HepG2 (cell line): ENCODE results near the gene GOT1. TPM values are rescaled to one million over a fixed set of nuclear protein-coding genes. Genes with fewer than 3 reads are reported as not detected.

Experiments used
- ATAC-seq: fragments of 200-7000 bp; cut with Tn5 transposase; 3 replicates; pipeline ENCODE4 v1.9.1; 2020; ENCODE audit warnings: mild to moderate bottlenecking, moderate library complexity
- BruUV-seq: library from RNA; stranded (reverse); fragments of 400-500 nt; replicated peaks from 2 replicates; lab custom pipeline; 2021; lab: Mats Ljungman, UMichigan
- CTCF ChIA-PET: fragments of 300-600 bp; formaldehyde crosslinking; extraction: SDS; loops from one replicate; lab custom pipeline; 2021; ENCODE audit warnings: low total read pairs, inconsistent platforms, low intra/inter-chr PET ratio; lab: Yijun Ruan, JAX
- POLR2A ChIA-PET: fragments of 350-600 bp; sonication (Branson Sonifier 250); formaldehyde crosslinking; loops from one replicate; lab custom pipeline; 2020; ENCODE audit warnings: antibody characterized with exemption, inconsistent platforms; lab: Yijun Ruan, JAX
- DNase-seq: peaks from one replicate; pipeline ENCODE4 v3.0.0-alpha.2; 2015; ENCODE audit warnings: low spot score
- FAIRE-seq: peaks from 3 replicates; lab custom pipeline; 2011; peaks lifted over from hg19 to GRCh38; lab: Jason Lieb, UNC
- H2AFZ ChIP-seq: one replicate; pipeline ENCODE4 v1.6.1; 2011; ENCODE audit warnings: low read length, inconsistent platforms
- H3K27ac ChIP-seq: fragments of 300-600 bp; 3 replicates; pipeline ENCODE4 v1.8.0; 2011; ENCODE audit warnings: mixed run types, mild to moderate bottlenecking, mixed read lengths, low read length, inconsistent platforms; ENCODE audit not compliant: insufficient read depth; ENCODE audit errors: extremely low read length
- H3K27me3 ChIP-seq, 2 experiments: fragments of 200-600 bp in 1 of 2; 2 replicates in 1 of 2; 3 replicates in 1 of 2; pipeline versions ENCODE4 v1.6.0 to v1.8.0; 2011; ENCODE audit warnings: low read length in 2 of 2, mild to moderate bottlenecking in 2 of 2, moderate library complexity in 2 of 2, inconsistent platforms in 1 of 2; ENCODE audit not compliant: insufficient read depth in 2 of 2, control insufficient read depth in 1 of 2
- H3K36me3 ChIP-seq, 2 experiments: fragments of 200-600 bp in 1 of 2; replicated peaks in 1 of 2; 2 replicates in 1 of 2; 3 replicates in 1 of 2; pipeline versions ENCODE4 v1.5.1 to v1.8.0; 2011; ENCODE audit warnings: low read length in 2 of 2, inconsistent platforms in 1 of 2; ENCODE audit not compliant: insufficient read depth in 2 of 2, control insufficient read depth in 1 of 2
- H3K4me1 ChIP-seq: 2 replicates; pipeline ENCODE4 v1.5.1; 2012; ENCODE audit warnings: low read length, inconsistent platforms; ENCODE audit not compliant: insufficient read depth
- H3K4me2 ChIP-seq: 2 replicates; pipeline ENCODE4 v1.6.0; 2011; ENCODE audit warnings: low read depth, low read length, inconsistent platforms
- H3K4me3 ChIP-seq, 3 experiments: fragments of 200-600 bp in 1 of 3; sonication (generic), shearing (Covaris generic) in 1 of 3; replicated peaks in 1 of 3; 2 replicates each; pipeline ENCODE4 v1.5.1; 2011 to 2016; ENCODE audit warnings: low read length in 3 of 3, inconsistent platforms in 2 of 3, low read depth in 2 of 3, mild to moderate bottlenecking in 2 of 3, control low read depth in 1 of 3, mixed read lengths in 1 of 3; ENCODE audit not compliant: insufficient read depth in 1 of 3
- H3K79me2 ChIP-seq: one replicate; pipeline ENCODE4 v1.6.1; 2011; ENCODE audit warnings: low read length, inconsistent platforms; ENCODE audit not compliant: insufficient read depth
- H3K9ac ChIP-seq: 2 replicates; pipeline ENCODE4 v1.6.0; 2011; ENCODE audit warnings: mild to moderate bottlenecking, low read depth, low read length, inconsistent platforms; ENCODE audit not compliant: insufficient read depth
- H3K9me3 ChIP-seq: 2 replicates; pipeline ENCODE4 v1.5.1; 2012; ENCODE audit warnings: mild to moderate bottlenecking, low read length
- H4K20me1 ChIP-seq: 2 replicates; pipeline ENCODE4 v1.6.0; 2011; ENCODE audit warnings: inconsistent platforms, mild to moderate bottlenecking, low read length, moderate library complexity; ENCODE audit not compliant: insufficient read depth
- CBX2 ChIP-seq, 2 experiments: fragments of 200-600 bp in 1 of 2; sonication (generic); formaldehyde crosslinking in 1 of 2; IDR thresholded peaks; 2 replicates each; pipeline versions ENCODE4 v1.7.0 to v1.8.1; 2018 to 2022; ENCODE audit warnings: low read depth in 2 of 2, low read length in 1 of 2, mild to moderate bottlenecking in 1 of 2, missing genetic modification reagents in 1 of 2
- KLF13 ChIP-seq: sonication (generic); formaldehyde crosslinking; IDR thresholded peaks from 2 replicates; pipeline ENCODE4 v1.4.0; 2020; ENCODE audit warnings: mild to moderate bottlenecking, missing genetic modification reagents
- POLR2G ChIP-seq: fragments of 200-400 bp; formaldehyde crosslinking; IDR thresholded peaks from 2 replicates; pipeline ENCODE4 v1.6.1; 2018; ENCODE audit warnings: mild to moderate bottlenecking, low read depth, low read length, moderate library complexity
- PTBP1 ChIP-seq: fragments of 200-400 bp; formaldehyde crosslinking; IDR thresholded peaks from 2 replicates; pipeline ENCODE4 v1.6.1; 2018; ENCODE audit warnings: low read length, low read depth; ENCODE audit not compliant: poor library complexity, severe bottlenecking
- RBFOX2 ChIP-seq: fragments of 200-400 bp; formaldehyde crosslinking; IDR thresholded peaks from 2 replicates; pipeline ENCODE4 v1.6.1; 2017; ENCODE audit warnings: low read depth, mild to moderate bottlenecking, low read length
- SAP130 ChIP-seq: IDR thresholded peaks from 2 replicates; pipeline ENCODE4 v1.6.1; 2016; ENCODE audit warnings: low read depth
- THAP9 ChIP-seq: sonication (generic); formaldehyde crosslinking; IDR thresholded peaks from 2 replicates; pipeline ENCODE4; 2020; ENCODE audit warnings: missing genetic modification reagents, mild to moderate bottlenecking, borderline replicate concordance
- THRA ChIP-seq: sonication (generic); formaldehyde crosslinking; IDR thresholded peaks from 2 replicates; pipeline ENCODE4 v1.4.0; 2020; ENCODE audit warnings: missing genetic modification reagents, borderline replicate concordance
- ZBTB44 ChIP-seq: sonication (generic); formaldehyde crosslinking; IDR thresholded peaks from 2 replicates; pipeline ENCODE4 v1.4.0; 2020; ENCODE audit warnings: missing genetic modification reagents
- ZNF282 ChIP-seq: fragments of 450-650 bp; IDR thresholded peaks from 2 replicates; pipeline ENCODE4 v1.6.1; 2018; ENCODE audit not compliant: partially characterized antibody
- ZNF574 ChIP-seq: sonication (generic); formaldehyde crosslinking; IDR thresholded peaks from 2 replicates; pipeline ENCODE4 v1.4.0; 2020; ENCODE audit warnings: missing genetic modification reagents
- WGBS: methylation state at CpG from one replicate; pipeline ENCODE4 v1.1.6; 2017; ENCODE audit warnings: low lambda C conversion rate; 5-methylcytosine and 5-hydroxymethylcytosine counted together
- in situ Hi-C: cut with HindIII; loops from 2 replicates; pipeline ENCODE4 v1.10.0; 2017; ENCODE audit warnings: low pct_unique_long_range_greater_than_20kb; ENCODE audit not compliant: extremely low pct_ligation_motif_present
- intact Hi-C: fragments of 100-400 bp; cut with micrococcal nuclease; formaldehyde crosslinking; loops from one replicate; pipeline ENCODE4 v1.10.0; 2022; ENCODE audit not compliant: unreplicated experiment
- polyA plus RNA-seq, 8 experiments: library from polyadenylated mRNA; depleted of rRNA in 3 of 8; stranded (reverse) in 7 of 8; unstranded in 1 of 8; fragments of >200 nt; fragmentation: Illumina TruSeq in 4 of 8; extraction: Trizol in 4 of 8; gene quantifications; 2 replicates each; pipeline versions ENCODE4 v1.2.1 to v1.2.3, GENCODE V29; 2011 to 2016; ENCODE audit warnings: low read depth in 4 of 8, missing spikeins in 1 of 8, mixed read lengths in 1 of 8; ENCODE audit not compliant: insufficient read depth in 1 of 8
- total RNA-seq, 5 experiments: library from RNA; depleted of rRNA; stranded (reverse); fragments of >200 nt; fragmentation: Illumina TruSeq; extraction: Trizol; gene quantifications; 2 replicates each; pipeline ENCODE4 v1.2.3, GENCODE V29; 2016; ENCODE audit warnings: low read depth in 1 of 5

GOT1 gene
- total and polyA plus RNA-seq, 2 of the 13 experiments (the other 11 are each of a cell fraction or from before 2014, with no cell fraction given) = 81.2 to 102 TPM

- no peak overlapping the region for H2AFZ ChIP-seq
- peak overlapping the region; percentile 76 for H3K27ac ChIP-seq
- H3K4me3 ChIP-seq = no peak overlapping the region
- H3K9me3 ChIP-seq = no peaks in the 10 kb centered on the region
- H3K36me3 ChIP-seq = peaks cover 13 to 31% of the 10 kb centered on the region in 2 experiments
- H3K9ac ChIP-seq = no peak overlapping the region
- DNase-seq (no peak), FAIRE-seq (no peak)
- 92% methylated on average over 7 of the region's 7 CpGs for whole genome bisulfite sequencing
- TF ChIP-seq PTBP1 = no peak
- no peak for TF ChIP-seq CBX2 (IDR thresholded peaks at IDR 0.05; ENCODE audit: low read depth, low read length)
- TF ChIP-seq CBX2 (CRISPR knock-in tag; IDR thresholded peaks at IDR 0.05; ENCODE audit: low read depth) = no peak
- no peak for TF ChIP-seq THAP9
- no peak for TF ChIP-seq ZNF282
- no peak for TF ChIP-seq KLF13 (CRISPR knock-in tag)
- no peak for TF ChIP-seq SAP130 (CRISPR knock-in tag)
- TF ChIP-seq THRA (CRISPR knock-in tag) = no peak
- TF ChIP-seq POLR2G = peak; percentile 45; the same call in 1 of the 2 replicates
- 0 out of 2 replicates have a peak, but pooled peaks have one; percentile 11 for TF ChIP-seq ZNF574
- TF ChIP-seq RBFOX2 = no peak
- TF ChIP-seq ZBTB44 = no peak
- TF ChIP-seq, all 625 proteins: peak for 2
- no peaks in the 10 kb centered on the region for H4K20me1 ChIP-seq
- H3K4me2 ChIP-seq = peak overlapping the region; percentile 27; the same call in 1 of the 2 replicates
- intact Hi-C loops = no loop called here
- no TSS peak for BruUV-seq
- CTCF ChIA-PET = no interaction called here
- peaks cover 68% of the 10 kb centered on the region for H3K4me1 ChIP-seq
- ATAC-seq = no peak
- H3K79me2 ChIP-seq = no peaks in the 10 kb centered on the region
- in situ Hi-C loops = loop anchor here (5.0 kb wide), 3 partner anchors 37 to 217 kb away; partner anchors contain the start of gene GOT1
- POLR2A ChIA-PET = interaction anchor here (3.5 kb wide), 1 partner anchor 36 kb away, joined by 16 read pairs; the partner anchor contains the start of gene GOT1
- H3K27me3 ChIP-seq = no peaks in the 10 kb centered on the region
Measured at GRCh38 chr10:99394761-99395386, 35.5 kb downstream of the GOT1 start.
